GM18858 (cell line): ENCODE data around the gene DUS1L.
"Not testable (repeated sequence)": the region's sequence is repeated elsewhere in the genome, so short reads cannot be mapped to it uniquely, and the experiment has no call there.

Experiments
- ATAC-seq: cut with Tn5 transposase; IDR thresholded peaks from one replicate; pipeline ENCODE4 v1.9.1; 2021; ENCODE audit not compliant: unreplicated experiment

DUS1L gene

DNA sequence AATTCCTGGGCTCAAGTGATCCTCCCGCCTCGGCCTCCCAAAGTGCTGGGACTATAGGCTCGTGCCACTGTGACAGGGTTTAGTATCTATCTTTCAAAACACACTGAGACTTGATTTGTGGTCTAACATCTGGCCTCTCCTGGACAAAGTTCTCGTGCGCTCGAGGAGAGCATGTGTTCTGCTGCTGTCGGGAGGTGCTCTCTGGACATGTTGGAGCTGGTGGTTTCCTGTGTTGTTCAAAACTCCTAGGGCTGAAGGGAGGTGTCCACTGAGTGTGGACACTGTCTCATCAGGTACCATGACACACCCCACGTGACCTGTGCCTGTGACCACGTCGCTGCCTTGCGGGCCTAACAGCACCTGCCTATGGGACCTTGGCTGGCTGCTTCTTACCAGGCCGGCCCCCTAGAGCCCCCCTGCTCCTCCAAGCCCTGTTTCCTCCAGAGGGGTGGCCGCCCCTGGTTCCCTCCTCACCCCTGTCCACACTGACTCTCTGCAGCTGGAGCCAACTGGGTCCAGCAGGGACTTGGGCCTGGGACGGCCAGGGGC is 19.6 kb downstream of the DUS1L start:
- ATAC-seq = no peak

DNA sequence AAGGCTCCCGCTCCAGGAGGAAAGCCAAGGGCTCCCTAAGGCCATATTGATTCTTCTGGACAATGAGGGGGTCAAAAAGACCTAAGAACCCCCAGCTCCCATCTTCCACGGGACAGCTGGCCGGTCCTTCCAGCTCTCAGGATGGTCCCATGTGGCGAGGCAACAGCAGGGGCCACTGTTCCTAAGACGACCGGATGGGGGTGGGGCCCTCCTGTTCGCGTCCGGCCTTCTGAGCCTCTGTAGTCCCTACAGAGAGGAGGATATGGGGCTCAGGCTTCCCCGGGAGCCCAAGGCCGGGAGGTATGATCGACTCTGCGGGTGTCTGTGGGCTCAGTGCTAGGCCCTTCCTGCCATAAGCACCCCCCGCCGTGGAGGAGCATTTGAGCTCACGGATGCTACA is 22.1 kb downstream of the DUS1L start:
- no peak for ATAC-seq

DNA sequence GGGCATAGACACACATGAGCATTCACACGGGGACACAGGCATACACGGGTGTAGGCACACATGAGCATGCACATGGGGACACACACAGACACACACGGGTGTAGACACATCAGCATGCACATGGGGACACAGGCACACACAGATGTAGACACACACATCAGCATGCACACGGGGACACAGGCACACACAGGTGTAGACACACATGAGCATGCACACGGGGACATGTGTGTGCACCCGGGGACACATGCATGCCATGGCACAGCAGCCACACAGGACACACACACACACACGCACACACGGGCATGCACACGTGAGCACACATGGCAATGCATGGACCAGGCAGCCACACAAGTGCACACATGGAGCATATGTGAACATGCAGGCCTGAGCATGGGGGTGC is 23.0 kb downstream of the DUS1L start:
- no peak for ATAC-seq

DNA sequence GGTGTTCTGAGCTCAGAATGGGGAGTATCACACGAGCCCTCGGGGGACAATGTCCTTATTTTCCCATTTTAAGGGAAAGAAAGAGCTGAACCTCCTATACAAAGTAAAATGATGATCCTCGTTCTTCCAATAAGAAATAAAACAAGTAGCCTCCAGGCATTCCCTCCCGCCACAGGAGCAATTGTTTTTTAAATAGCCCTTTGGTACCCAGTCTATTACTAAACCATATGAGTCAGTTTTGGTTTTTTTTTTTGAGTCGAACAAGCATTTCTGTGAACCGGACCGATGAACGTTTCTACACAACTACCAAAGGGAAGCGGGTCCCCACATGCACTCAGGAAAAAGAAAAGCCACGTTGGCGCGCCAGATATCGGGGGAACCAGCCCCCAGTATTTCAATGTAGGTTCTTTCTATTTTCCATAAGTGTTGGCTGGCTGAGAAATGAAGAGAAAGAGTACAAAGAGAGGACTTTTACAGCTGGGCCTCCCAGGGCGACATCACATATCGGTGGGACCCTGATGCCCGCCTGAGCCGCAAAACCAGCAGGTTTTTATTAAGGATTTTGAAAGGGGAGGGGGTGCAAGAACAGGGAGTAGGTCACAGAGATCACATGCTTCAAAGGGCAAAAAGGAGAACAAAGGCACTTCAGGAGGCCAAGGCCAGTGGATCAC is 24.3 kb downstream of the DUS1L start:
- ATAC-seq = no peak

DNA sequence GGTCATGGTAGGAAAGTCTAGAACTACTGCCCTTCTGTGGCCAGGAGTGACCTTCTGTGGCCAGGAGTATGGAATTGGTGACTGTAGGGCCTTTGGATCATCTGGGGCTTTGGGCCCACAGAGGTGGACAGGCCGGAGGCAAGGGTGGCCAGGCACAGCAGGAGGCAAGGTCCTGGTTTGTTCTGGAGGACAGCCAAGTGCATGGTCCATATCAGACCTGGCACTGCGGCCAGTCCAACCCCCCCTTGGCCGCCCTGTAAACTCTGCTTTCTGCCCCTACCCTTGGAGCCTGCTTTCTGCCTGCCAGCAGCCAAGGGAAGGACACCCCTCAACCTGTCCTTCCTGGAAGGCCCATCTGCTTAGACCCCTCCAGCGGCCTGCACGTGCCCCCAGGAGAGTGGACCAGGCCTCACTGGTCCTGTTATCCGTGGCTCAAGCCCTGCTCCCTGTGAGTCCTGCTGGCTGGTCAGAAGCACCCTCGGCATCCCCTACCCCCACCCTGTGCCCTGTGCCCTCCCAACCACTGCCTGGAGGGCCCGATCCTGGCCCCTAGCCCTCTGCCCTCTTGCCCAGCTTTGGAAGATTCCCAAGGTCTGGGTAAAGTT is 25.8 kb downstream of the DUS1L start:
- no peak for ATAC-seq

DNA sequence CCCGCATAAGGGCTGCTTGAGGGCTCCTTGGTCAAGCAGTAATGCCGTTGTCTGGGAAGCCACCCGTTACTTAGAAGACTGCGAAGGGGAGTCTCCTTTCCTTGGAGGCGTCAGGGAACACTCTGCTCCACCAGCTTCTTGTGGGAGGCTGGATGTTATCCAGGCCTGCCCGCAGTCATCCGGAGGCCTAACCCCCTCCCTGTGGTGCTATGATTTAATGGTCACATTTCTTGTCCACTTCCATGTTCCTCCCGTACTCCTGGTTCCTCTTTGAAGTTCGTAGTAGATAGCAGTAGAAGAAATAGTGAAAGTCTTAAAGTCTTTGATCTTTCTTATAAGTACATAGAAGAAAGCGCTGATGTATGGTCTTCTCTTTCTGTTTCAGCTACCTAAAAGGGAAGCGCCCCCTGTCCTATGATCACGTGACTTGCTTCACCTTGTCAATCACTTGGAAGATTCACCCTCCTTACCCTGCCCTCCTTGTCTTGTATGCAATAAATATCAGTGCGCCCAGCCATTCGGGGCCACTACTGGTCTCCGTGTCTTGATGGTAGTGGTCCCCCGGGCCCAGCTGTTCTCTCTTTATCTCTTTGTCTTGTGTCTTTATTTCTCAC is 26.7 kb downstream of the DUS1L start:
- not testable (repeated sequence) for ATAC-seq

DNA sequence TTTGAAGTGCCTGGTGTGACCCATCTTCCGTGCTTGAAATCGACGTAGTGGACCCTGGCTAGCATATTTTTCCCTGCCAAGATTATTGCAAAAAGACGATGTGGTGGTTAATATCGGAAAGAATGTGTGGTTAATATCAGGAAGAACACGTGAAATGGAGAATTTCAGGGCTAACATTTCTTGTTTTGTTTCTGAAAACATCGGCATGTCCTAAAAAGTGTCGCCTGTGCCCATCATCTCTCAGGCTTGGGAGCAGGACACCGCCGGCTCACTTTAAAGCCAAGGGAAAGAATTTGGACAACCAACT is 27.8 kb downstream of the DUS1L start:
- ATAC-seq = no peak

DNA sequence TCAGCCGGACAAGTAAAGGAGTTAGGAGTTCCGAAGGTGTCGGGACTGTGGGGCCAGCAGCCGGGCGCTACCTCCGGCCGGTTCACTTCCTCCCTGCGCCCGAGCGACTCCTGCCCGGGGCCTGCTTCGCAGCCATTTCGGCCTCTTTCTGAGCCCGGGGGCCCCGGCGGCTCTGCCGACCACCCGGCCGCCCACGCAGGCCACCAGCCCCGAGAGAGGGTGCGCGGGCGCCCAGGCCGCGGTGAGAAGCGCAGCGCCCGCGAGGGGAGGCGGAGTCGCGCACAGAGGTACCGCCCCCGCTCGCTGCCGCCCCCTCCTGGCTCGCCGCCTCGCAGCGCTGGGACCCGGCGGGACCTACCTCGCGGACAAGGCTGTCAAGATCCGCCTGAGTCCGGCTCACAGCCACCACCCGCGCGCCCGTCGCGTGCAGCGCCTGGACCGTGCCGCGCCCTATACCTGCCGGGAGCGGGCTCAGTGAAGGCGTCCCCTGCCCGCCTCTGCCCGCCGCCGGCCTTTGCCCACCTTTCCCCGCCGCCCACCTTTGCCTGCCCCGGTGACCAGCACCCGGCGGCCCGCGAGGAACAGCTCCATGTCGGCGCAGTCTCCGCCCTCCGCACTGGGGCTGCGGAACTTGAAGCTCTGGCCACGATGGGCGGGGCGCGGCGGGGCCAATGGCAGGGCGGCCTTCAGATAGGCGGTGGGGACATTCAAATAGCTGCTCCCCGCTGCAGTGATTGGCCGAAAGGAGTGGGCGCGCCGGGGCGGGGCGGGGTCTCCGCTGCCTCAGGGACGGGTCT is 28.3 kb downstream of the DUS1L start, which contains the start of gene DCXR:
Gene DCXR, minus strand, starts transcription at position 606 of the 797 bp plus-strand sequence. Its CDS starts 15 bp downstream, at position 591.
- ATAC-seq = peak; percentile 67

DNA sequence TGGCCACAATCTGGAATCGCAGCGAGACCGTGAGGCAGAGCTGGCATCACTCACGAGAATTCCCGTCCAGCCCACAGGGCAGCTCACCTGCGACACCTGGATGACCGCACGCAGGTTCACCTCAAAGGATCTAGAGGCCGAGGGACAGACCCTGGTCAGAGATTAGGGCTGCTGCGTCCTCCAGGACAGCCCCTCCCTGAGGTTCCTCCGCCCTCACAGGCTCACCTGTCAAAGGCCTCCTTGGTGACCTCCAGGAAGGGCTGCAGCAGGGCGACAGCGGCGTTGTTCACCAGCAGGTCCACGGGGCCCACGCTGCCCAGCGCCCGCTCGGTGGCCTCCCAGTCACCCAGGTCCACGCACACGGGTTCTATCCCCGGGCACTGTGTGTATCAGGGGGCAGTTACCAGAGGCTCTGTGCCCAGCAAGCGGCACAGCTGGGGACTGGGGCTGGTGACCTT is 28.9 kb downstream of the DUS1L start:
- no peak for ATAC-seq

DNA sequence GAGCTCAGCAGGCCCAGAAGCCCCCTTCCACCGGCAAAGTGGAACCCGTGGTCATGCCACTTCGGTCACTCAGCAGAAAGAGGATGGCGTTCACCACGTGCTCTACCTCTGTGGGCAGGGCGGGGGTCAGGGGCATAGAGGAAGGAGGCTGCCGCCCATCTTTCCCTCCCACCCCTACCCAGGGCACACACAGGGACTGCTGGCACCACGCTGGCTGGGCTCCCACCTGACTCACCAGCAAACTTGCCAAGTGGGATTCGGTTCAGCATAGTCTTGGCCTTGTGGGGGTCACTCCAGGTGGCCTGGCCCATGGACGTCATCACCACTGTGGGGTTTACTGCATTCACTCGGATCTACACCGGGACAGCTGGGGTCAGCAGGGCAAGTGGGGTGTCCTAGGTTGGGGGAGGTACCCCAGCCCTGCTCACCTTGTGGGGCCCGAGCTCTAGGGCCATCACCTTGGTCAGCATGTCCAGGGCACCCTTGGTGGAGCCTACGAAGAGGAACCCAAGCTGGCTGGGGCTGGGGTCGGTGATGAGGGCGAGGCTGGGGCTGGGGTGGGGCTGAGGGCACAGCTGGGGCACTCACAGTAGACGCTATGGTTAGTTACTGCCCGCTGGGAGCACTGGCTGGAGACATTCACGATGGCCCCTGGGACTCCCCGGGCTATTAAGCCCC is 29.5 kb downstream of the DUS1L start:
- no peak for ATAC-seq

DNA sequence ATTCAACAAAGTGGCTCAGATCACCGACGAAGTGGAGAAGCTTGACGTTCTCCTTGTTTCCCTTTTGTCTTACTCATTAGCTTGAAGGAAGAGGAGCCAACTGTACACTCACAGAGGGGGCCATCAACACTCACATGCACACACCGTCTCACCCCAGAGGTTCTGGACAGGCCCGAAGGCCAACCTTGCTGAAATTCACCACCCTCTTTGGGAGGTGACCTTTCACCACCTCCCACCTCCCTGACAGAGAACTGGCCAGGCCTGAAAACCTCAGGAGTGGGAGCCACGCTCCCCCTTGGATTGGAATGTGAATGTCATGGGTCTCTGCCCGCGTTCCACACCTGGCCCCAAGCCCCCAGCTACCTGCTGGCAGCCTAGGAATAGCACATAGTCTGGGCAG is 30.1 kb downstream of the DUS1L start:
- no peak for ATAC-seq

DNA sequence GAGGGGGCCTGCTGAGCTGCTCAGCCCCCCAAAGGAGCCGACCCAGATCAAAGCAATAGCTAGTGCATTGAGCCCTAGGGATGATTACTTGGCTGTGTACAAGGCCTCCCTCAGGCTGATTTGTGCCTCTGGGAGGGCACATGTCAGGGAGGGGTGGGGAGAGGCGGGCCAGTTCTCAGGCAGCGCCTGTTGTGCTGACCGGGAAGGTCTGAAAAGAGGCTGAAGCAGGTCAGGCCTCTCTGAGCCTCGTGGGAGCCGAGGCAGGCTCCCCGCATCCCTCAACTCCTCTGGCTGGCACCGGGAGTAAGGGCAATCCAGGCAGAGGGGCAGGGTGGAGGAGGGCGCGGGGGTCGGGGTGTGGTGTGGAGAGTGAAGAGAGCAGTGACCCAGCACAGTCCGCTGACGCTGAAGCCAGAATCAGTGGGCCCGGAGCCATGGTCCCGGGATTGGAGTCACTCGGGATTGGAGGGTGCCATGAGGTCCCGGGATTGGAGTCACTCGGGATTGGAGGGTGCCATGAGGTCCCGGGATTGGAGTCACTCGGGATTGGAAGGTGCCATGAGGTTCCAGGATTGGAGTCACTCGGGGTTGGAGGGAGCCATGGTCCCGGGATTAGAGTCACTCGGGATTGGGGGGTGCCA is 31.1 kb downstream of the DUS1L start:
- ATAC-seq = no peak

DNA sequence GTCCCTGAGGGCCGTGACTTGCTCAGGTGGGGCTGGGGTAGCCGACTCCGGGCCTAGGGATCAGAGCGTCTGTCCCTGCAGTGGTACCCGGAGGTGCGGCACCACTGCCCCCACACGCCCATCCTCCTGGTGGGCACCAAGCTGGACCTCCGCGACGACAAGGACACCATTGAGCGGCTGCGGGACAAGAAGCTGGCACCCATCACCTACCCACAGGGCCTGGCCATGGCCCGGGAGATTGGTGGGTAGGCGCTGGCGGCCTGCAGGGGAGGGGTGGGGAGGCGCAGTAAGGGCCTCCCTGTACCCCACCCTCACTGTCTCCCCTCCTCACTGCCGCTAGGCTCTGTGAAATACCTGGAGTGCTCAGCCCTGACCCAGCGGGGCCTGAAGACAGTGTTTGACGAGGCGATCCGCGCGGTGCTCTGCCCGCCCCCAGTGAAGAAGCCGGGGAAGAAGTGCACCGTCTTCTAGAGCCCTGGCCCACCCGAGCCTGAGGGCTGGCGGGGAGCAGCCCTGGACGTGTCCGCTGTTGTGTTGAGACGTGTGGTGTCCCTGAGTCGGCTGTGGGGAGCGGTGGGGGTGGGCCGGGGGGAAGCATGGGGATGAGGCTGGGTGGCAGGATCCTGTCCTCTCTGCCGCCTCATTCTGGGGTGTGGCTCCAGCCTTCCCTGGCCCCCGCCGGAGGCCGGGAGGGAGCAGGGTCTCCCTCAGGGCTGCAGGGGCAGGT is 32.1 kb downstream of the DUS1L start:
- no peak for ATAC-seq

DNA sequence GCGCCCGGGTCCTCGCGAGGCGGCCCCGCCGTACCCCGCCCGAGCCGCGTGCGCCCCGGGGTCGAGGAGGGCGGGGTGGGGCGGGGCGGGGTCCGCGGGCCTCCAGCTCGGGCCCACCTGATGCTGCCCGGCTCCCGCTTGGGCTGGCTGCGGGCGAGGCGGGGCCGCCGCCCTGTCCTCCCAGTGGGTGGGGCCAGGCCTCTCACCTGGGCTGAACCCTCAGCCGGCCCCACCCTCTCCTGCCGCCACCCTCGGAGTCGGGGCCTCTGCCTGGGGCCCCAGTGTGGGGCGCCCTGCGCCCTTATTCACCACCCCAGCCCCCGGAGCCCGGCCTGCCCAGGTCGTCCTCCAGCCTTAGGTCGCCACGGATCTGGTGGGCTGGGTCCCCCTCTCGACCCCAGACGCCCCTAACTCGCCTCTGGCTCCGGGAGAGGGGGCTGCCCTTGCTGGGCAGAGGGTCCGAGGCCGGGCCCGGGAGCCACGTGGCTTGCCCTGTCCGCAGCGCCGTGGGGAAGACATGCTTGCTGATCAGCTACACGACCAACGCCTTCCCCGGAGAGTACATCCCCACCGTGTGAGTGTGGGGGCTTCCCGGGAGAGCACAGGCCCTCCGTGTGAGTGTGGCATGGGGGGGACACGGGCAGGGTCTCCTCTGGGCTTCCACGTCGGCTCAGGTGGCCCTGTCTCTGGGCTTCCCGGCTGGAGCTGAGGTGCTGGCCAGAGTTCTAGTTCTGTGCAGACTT is 33.5 kb downstream of the DUS1L start:
- no peak for ATAC-seq

DNA sequence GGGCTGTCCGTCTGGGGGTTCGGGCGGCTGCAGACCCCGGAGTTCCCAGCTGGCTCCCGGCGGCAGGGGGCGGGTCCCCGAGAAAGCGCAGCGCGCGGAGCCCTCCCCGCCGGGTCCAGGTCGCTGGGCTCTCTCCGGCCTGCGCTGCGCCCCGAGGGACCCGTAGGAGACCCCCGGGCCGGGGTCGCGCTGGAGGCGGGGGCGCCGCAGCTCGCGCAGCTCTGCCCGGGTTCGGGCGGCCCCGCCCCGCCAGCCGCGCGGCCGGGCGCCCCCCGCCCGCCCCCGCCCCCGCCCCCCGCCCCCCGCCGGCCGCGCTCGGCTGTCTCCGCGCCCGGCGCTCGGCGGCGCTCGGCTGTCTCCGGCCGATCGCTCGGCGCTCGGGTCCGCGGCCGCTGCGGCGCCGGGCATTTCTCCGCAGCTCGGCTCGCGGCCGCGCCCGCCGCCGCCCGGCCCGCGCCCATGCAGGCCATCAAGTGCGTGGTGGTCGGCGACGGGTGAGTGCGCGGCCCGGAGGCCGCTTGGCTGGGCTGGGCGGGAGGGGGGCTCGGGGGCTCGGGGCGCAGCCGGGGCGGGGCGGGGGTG is 34.2 kb downstream of the DUS1L start, which contains the start of gene RAC3:
Gene RAC3, plus strand, starts transcription at position 376 of the 582 bp plus-strand sequence. Its CDS starts 84 bp downstream, at position 460.
- ATAC-seq = no peak

DNA sequence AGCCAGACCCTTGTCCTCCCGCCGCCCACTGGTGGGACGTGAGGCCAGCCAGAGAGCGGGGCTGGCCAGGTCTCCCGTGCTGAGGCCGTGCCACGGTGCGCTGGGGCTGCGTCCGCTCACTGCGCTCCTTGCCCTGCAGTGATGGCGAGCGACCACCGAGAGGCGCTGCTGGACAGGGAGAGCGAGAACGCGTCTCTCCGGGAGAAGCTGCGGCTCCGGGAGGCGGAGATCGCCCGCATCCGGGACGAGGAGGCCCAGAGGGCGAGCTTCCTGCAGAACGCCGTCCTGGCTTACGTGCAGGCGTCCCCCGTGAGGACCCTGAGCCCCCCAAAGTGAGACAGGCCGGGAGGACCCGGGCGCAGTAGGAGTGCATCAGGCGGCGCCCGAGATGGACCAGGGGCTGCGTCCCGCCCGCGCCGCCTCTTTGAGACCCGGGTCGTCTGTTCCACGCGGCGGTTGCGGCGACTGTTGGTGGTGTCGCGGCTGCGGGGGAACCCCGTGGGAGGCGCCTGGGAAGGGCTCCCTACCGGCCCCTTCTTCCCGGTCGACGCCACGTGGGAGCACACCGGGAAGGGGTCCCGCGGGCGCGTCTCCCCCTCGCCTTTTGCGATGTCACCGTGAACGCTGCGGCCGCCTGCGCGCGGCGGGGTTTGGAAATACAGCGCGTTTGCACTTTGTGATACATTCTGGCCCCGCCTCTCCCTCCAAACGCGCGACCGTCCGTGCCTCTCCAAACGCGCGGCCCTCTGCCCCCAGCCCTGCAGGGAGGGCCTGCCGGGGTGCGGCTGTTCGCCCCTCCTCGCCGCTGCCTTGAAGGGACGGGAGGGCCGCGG is 34.9 kb downstream of the DUS1L start:
- no peak for ATAC-seq

DNA sequence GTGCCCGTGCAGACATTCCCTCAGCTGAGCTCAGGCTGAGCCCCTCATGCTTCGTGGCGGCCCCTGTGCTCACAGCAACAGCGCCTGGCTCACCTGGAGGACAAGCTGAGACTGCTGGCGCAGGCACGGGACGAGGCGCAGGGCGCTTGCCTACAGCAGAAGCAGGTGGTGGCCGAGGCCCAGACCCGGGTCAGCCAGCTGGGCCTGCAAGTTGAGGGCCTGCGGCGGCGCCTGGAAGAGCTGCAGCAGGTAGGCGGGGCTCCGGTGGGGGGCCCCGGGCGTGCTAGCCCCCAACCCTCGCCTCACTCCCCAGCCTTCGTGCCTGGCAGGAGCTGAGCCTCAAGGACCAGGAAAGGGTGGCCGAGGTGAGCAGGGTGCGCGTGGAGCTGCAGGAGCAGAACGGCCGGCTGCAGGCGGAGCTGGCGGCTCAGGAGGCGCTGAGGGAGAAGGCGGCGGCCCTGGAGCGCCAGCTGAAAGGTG is 35.6 kb downstream of the DUS1L start:
- ATAC-seq = no peak
